H1 (cell line): ENCODE measurements around the gene DENND1A. TPM values are rescaled to one million over a fixed set of nuclear protein-coding genes. Genes with fewer than 3 reads are reported as not detected.

ENCODE experiments used
- CTCF ChIA-PET: fragments of 300-600 bp; sonication (Branson Sonifier 250); formaldehyde crosslinking; loops from one replicate; lab custom pipeline; 2021; ENCODE audit not compliant: partially characterized antibody; lab: Charles Lee
- POLR2A ChIA-PET: fragments of 300-600 bp; sonication (Branson Sonifier 250); formaldehyde crosslinking; loops from one replicate; lab custom pipeline; 2021; ENCODE audit warnings: inconsistent platforms; ENCODE audit not compliant: partially characterized antibody; lab: Charles Lee
- DNase-seq, 2 experiments: peaks; one replicate each; pipeline versions ENCODE4 v3.0.0 to v3.0.0-alpha.2; 2010 to 2022; ENCODE audit warnings: low spot score in 2 of 2, low read depth in 1 of 2, mixed read lengths in 1 of 2
- FAIRE-seq: peaks from 2 replicates; lab custom pipeline; 2011; peaks lifted over from hg19 to GRCh38; lab: Jason Lieb, UNC
- H2AFZ ChIP-seq: 2 replicates; pipeline ENCODE4 v1.8.1; 2012; ENCODE audit warnings: low read length, inconsistent platforms
- H2AK5ac ChIP-seq: 2 replicates; pipeline ENCODE4 v1.6.1; 2013; ENCODE audit warnings: low read depth, low read length
- H2BK120ac ChIP-seq: replicated peaks from 2 replicates; pipeline ENCODE3; 2013; ENCODE audit warnings: low read depth, low read length, inconsistent platforms
- H2BK12ac ChIP-seq: 2 replicates; pipeline ENCODE4 v1.6.1; 2013; ENCODE audit warnings: low read depth, low read length
- H2BK15ac ChIP-seq: 2 replicates; pipeline ENCODE4 v1.6.1; 2013; ENCODE audit warnings: low read length
- H2BK20ac ChIP-seq: 2 replicates; pipeline ENCODE4 v1.6.1; 2013; ENCODE audit warnings: low read length
- H2BK5ac ChIP-seq: 2 replicates; pipeline ENCODE4 v1.6.1; 2013; ENCODE audit warnings: low read depth, low read length
- H3K14ac ChIP-seq: 2 replicates; pipeline ENCODE4 v1.6.1; 2013; ENCODE audit warnings: inconsistent platforms; ENCODE audit not compliant: insufficient read length
- H3K18ac ChIP-seq: 2 replicates; pipeline ENCODE4 v1.6.1; 2013; ENCODE audit warnings: low read length; ENCODE audit errors: extremely low read depth
- H3K23ac ChIP-seq: 2 replicates; pipeline ENCODE4 v1.6.1; 2013; ENCODE audit warnings: inconsistent platforms; ENCODE audit not compliant: insufficient read length
- H3K23me2 ChIP-seq: 2 replicates; pipeline ENCODE4 v1.6.1; 2013; ENCODE audit warnings: low read depth, low read length
- H3K27ac ChIP-seq: 2 replicates; pipeline ENCODE4 v1.6.1; 2011; ENCODE audit warnings: low read depth, low read length, inconsistent platforms
- H3K27me3 ChIP-seq, 4 experiments: replicated peaks in 1 of 4; 1 replicate in 1 of 4; 2 replicates in 3 of 4; pipeline versions ENCODE4 v1.6.1 to v1.8.1; 2011 to 2013; ENCODE audit warnings: low read length in 3 of 4, mild to moderate bottlenecking in 3 of 4, inconsistent platforms in 2 of 4, mixed read lengths in 2 of 4, moderate library complexity in 1 of 4; ENCODE audit not compliant: control insufficient read depth in 3 of 4, insufficient read depth in 3 of 4; ENCODE audit errors: extremely low read depth in 1 of 4
- H3K36me3 ChIP-seq, 4 experiments: 2 replicates each; pipeline versions ENCODE4 v1.6.1 to v1.8.1; 2011 to 2013; ENCODE audit warnings: mild to moderate bottlenecking in 4 of 4, low read length in 3 of 4, moderate library complexity in 2 of 4, control low read depth in 1 of 4, inconsistent platforms in 1 of 4; ENCODE audit not compliant: insufficient read depth in 4 of 4, control insufficient read depth in 2 of 4
- H3K4ac ChIP-seq: replicated peaks from 2 replicates; pipeline ENCODE3; 2013; ENCODE audit warnings: low read length, low read depth, mixed read lengths, inconsistent platforms; ENCODE audit not compliant: insufficient read length
- H3K4me1 ChIP-seq, 4 experiments: replicated peaks in 1 of 4; 1 replicate in 1 of 4; 2 replicates in 3 of 4; pipeline versions ENCODE4 v1.6.1 to v1.8.1; 2011 to 2013; ENCODE audit warnings: low read length in 3 of 4, inconsistent platforms in 2 of 4, mixed read lengths in 1 of 4; ENCODE audit not compliant: insufficient read depth in 4 of 4, control insufficient read depth in 3 of 4
- H3K4me2 ChIP-seq, 2 experiments: 2 replicates each; pipeline versions ENCODE4 v1.6.1 to v1.8.1; 2011 to 2013; ENCODE audit warnings: low read depth in 2 of 2, low read length in 2 of 2, control low read depth in 1 of 2, inconsistent platforms in 1 of 2, mild to moderate bottlenecking in 1 of 2; ENCODE audit not compliant: insufficient read depth in 1 of 2
- H3K4me3 ChIP-seq, 4 experiments: fragments of 200-600, 300-600 bp in 1 of 4; sonication (generic), shearing (Covaris generic), sonication (Bioruptor Twin) in 1 of 4; 2 replicates each; pipeline versions ENCODE4 v1.5.1 to v1.8.1; 2011 to 2016; ENCODE audit warnings: low read length in 4 of 4, low read depth in 3 of 4, control low read depth in 2 of 4, inconsistent platforms in 2 of 4, mild to moderate bottlenecking in 2 of 4, mixed read lengths in 1 of 4, moderate library complexity in 1 of 4; ENCODE audit not compliant: insufficient read depth in 2 of 4; ENCODE audit errors: extremely low read depth in 1 of 4
- H3K56ac ChIP-seq: replicated peaks from 2 replicates; pipeline ENCODE3; 2013; ENCODE audit warnings: low read depth, mild to moderate bottlenecking, mixed read lengths, low read length, inconsistent platforms; ENCODE audit not compliant: insufficient read length
- H3K79me1 ChIP-seq: 2 replicates; pipeline ENCODE4 v1.6.1; 2013; ENCODE audit warnings: low read depth, low read length, control low read depth
- H3K79me2 ChIP-seq, 2 experiments: 2 replicates each; pipeline versions ENCODE4 v1.6.1 to v1.8.1; 2012 to 2013; ENCODE audit warnings: low read length in 2 of 2, mild to moderate bottlenecking in 2 of 2, inconsistent platforms in 1 of 2; ENCODE audit not compliant: insufficient read depth in 2 of 2, control insufficient read depth in 1 of 2
- H3K9ac ChIP-seq, 4 experiments: replicated peaks in 1 of 4; 1 replicate in 1 of 4; 2 replicates in 3 of 4; pipeline versions ENCODE4 v1.6.1 to v1.8.1; 2011 to 2013; ENCODE audit warnings: low read depth in 3 of 4, low read length in 3 of 4, control low read depth in 2 of 4, mild to moderate bottlenecking in 2 of 4, moderate library complexity in 2 of 4, inconsistent platforms in 1 of 4; ENCODE audit errors: extremely low read depth in 1 of 4
- H3K9me3 ChIP-seq, 2 experiments: 2 replicates each; pipeline versions ENCODE4 v1.6.1 to v1.8.1; 2012 to 2013; ENCODE audit warnings: mild to moderate bottlenecking in 2 of 2, moderate library complexity in 2 of 2, control low read depth in 1 of 2, inconsistent platforms in 1 of 2, low read depth in 1 of 2, low read length in 1 of 2, mixed read lengths in 1 of 2; ENCODE audit not compliant: insufficient read depth in 2 of 2
- H4K20me1 ChIP-seq, 2 experiments: replicated peaks in 1 of 2; 2 replicates each; pipeline versions ENCODE3 to v1.8.1; 2011 to 2013; ENCODE audit warnings: inconsistent platforms in 2 of 2, low read length in 2 of 2, mild to moderate bottlenecking in 1 of 2; ENCODE audit not compliant: insufficient read depth in 2 of 2, control insufficient read depth in 1 of 2
- H4K5ac ChIP-seq: 2 replicates; pipeline ENCODE4 v1.6.1; 2013; ENCODE audit warnings: low read length, low read depth, mixed read lengths, inconsistent platforms; ENCODE audit not compliant: insufficient read length
- H4K8ac ChIP-seq: 2 replicates; pipeline ENCODE4 v1.8.0; 2013; ENCODE audit warnings: mild to moderate bottlenecking, moderate library complexity, low read length, inconsistent platforms; ENCODE audit not compliant: insufficient read depth; ENCODE audit errors: extremely low read depth
- H4K91ac ChIP-seq: replicated peaks from 2 replicates; pipeline ENCODE3; 2013; ENCODE audit warnings: low read length, mixed read lengths, inconsistent platforms; ENCODE audit not compliant: insufficient read length
- USF2 ChIP-seq: IDR thresholded peaks from 2 replicates; pipeline ENCODE4 v1.6.1; 2011; ENCODE audit warnings: low read length, improper control_type of control experiment
- WGBS, 2 experiments: shearing (Covaris generic) in 1 of 2; methylation state at CpG; one replicate each; pipeline versions ENCODE4 v1.1.6 to v1.1.7; 2013 to 2015; ENCODE audit warnings: low lambda C conversion rate in 2 of 2, mixed read lengths in 2 of 2, inconsistent platforms in 1 of 2, low coverage in 1 of 2, missing lambda C conversion rate in 1 of 2; ENCODE audit not compliant: insufficient replicate concordance in 2 of 2, insufficient coverage in 1 of 2, insufficient read length in 1 of 2; ENCODE audit errors: extremely low coverage in 1 of 2, missing lambda C conversion rate in 1 of 2; 5-methylcytosine and 5-hydroxymethylcytosine counted together
- polyA plus RNA-seq, 7 experiments: library from polyadenylated mRNA; depleted of rRNA in 3 of 7; stranded (reverse) in 5 of 7; unstranded in 2 of 7; fragments of >200 nt in 5 of 7; fragments of 200-250 nt in 2 of 7; gene quantifications; 1 replicate in 5 of 7; 2 replicates in 1 of 7; 4 replicates in 1 of 7; pipeline versions ENCODE4 v1.2.1 to v1.2.3, GENCODE V29; 2011 to 2013; ENCODE audit warnings: missing spikeins in 2 of 7, mixed read lengths in 2 of 7
- total RNA-seq: library from RNA; stranded (reverse); fragmentation: NEBNext Ultra II Directional; extraction: Animal tissue kit (Norgen Biotek cat#: 25700); gene quantifications from 2 replicates; pipeline ENCODE4 v1.2.1, GENCODE V29; 2021

DENND1A gene
- total and polyA plus RNA-seq, 2 of the 8 experiments (the other 6 are each of a cell fraction or from before 2014, with no cell fraction given) = 24.1 to 26.4 TPM

GRCh38 chr9:123450098-123450770, 479.7 kb downstream of the DENND1A start:
- H2BK12ac ChIP-seq = no peak overlapping the region
- TF ChIP-seq USF2 = no peak
- no peak overlapping the region for H4K8ac ChIP-seq
- no peaks in the 10 kb centered on the region for H3K79me2 ChIP-seq
- H3K4ac ChIP-seq = no peak overlapping the region
- no peak overlapping the region for H3K4me2 ChIP-seq
- 90% methylated on average over 12 of the region's 12 CpGs; no CpG with 5 or more reads in 1 of the 2 experiments for WGBS, 2 experiments
- no peak overlapping the region for H2BK5ac ChIP-seq
- no peaks in the 10 kb centered on the region; a peak in 1 of 8 replicates for H3K36me3 ChIP-seq
- H2BK15ac ChIP-seq = no peak overlapping the region
- no peak overlapping the region for H3K56ac ChIP-seq
- ChIA-PET CTCF (interaction anchor here (0.6 to 0.7 kb wide), 2 partner anchors 34 to 318 kb away, joined by 3 to 4 read pairs; no protein-coding TSS in a partner anchor), POLR2A (no interaction called here)
- no peak overlapping the region for H4K91ac ChIP-seq
- H4K20me1 ChIP-seq = no peaks in the 10 kb centered on the region
- no peak overlapping the region for H3K27ac ChIP-seq
- no peaks in the 10 kb centered on the region for H3K79me1 ChIP-seq
- H2BK20ac ChIP-seq = no peak overlapping the region
- no peak for FAIRE-seq
- H3K23ac ChIP-seq = no peak overlapping the region
- peaks cover 0 to 2% (median 1%) of the 10 kb centered on the region in 4 experiments; a peak in 2 of 7 replicates for H3K4me1 ChIP-seq
- no peak overlapping the region for H2AFZ ChIP-seq
- no peak overlapping the region for H3K9ac ChIP-seq
- no peak overlapping the region for H3K18ac ChIP-seq
- H2AK5ac ChIP-seq = no peak overlapping the region
- no peak overlapping the region for H3K4me3 ChIP-seq
- H3K23me2 ChIP-seq = no peaks in the 10 kb centered on the region
- H2BK120ac ChIP-seq = no peak overlapping the region
- DNase-seq = no peak
- H4K5ac ChIP-seq = no peak overlapping the region
- no peaks in the 10 kb centered on the region for H3K9me3 ChIP-seq
- no peak overlapping the region for H3K14ac ChIP-seq
- no peaks in the 10 kb centered on the region for H3K27me3 ChIP-seq
